Loucy (cell line): ENCODE data around the gene CCDC187.

Source experiments
- EZH2phosphoT487 ChIP-seq: fragments of 200-600 bp; IDR thresholded peaks from 2 replicates; pipeline ENCODE4 v1.6.1; 2018; ENCODE audit warnings: antibody characterized with exemption, mild to moderate bottlenecking, moderate library complexity, borderline replicate concordance
- TF ChIP-seq, protein P1 (sequence below): fragments of 200-600 bp; sonication (generic); conservative IDR thresholded peaks from 2 replicates; pipeline ENCODE4 v1.5.1; 2014; ENCODE audit warnings: mild to moderate bottlenecking, antibody characterized with exemption, low read length

DNA sequence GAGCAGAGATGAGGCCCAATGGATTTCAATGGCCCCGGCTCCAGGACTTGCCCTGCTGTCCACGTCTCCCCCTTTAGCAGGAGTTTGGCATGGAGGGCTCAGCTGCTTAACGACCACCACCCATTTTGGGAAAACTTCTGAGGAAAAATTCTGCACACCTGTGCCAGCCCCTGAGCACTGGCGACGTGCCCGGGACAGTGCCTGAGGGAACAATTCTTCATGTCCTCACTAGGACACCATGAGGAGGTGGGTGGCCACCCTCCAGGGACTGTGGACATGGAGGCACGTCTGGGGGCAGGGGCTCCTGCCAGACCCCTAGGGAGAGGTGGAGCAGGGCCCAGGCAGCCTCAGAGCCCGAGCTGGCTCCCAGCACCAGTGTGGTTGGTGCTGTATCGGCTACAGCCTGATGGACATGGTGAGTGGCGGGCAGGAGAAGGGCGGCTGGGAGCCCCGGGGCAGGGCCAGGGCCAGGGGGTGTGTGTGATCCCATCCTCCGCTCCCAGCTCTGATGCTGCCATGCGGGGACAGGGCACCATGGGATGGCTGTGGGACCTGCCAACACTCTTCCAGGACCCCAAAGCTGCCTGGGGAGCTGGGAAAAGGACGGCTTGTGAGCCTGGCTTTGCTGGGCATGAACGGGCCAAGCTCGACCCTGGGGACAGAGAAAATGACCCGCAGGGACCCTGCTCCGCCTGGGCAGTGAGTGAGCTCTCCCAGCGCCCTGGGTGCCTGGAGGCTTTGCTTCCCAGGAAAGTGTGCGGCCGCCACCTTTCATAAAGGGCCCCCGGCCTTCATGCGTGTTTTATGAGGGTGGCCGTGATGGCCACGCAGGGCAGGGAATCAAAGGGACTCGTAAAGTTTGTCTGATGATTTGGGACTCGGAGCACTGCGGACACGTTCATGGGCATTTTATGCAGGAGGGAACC is 54.7 kb downstream of the CCDC187 start:
- TF ChIP-seq, protein P1, sequence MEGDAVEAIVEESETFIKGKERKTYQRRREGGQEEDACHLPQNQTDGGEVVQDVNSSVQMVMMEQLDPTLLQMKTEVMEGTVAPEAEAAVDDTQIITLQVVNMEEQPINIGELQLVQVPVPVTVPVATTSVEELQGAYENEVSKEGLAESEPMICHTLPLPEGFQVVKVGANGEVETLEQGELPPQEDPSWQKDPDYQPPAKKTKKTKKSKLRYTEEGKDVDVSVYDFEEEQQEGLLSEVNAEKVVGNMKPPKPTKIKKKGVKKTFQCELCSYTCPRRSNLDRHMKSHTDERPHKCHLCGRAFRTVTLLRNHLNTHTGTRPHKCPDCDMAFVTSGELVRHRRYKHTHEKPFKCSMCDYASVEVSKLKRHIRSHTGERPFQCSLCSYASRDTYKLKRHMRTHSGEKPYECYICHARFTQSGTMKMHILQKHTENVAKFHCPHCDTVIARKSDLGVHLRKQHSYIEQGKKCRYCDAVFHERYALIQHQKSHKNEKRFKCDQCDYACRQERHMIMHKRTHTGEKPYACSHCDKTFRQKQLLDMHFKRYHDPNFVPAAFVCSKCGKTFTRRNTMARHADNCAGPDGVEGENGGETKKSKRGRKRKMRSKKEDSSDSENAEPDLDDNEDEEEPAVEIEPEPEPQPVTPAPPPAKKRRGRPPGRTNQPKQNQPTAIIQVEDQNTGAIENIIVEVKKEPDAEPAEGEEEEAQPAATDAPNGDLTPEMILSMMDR: no peak
- no peak for TF ChIP-seq EZH2phosphoT487
